DOHH2 (cell line): ENCODE measurements around the gene DDX43.

Experiments
- H3F3A ChIP-seq: fragments of 200-600 bp; sonication (generic), shearing (Covaris generic); 2 replicates; pipeline ENCODE4 v1.6.0; 2016; ENCODE audit warnings: antibody characterized with exemption, mild to moderate bottlenecking; ENCODE audit not compliant: control insufficient read depth, insufficient read depth
- H3K27ac ChIP-seq: fragments of 200-600 bp; sonication (generic); 2 replicates; pipeline ENCODE4 v1.5.1; 2014; ENCODE audit warnings: low read depth, mild to moderate bottlenecking, low read length, moderate library complexity
- H3K27me3 ChIP-seq: fragments of 200-600 bp; sonication (generic); 2 replicates; pipeline ENCODE4 v1.6.1; 2014; ENCODE audit warnings: mild to moderate bottlenecking, low read length, mixed read lengths; ENCODE audit not compliant: control insufficient read depth
- H3K36me3 ChIP-seq: fragments of 200-600 bp; sonication (generic); 2 replicates; pipeline ENCODE4 v1.6.1; 2014; ENCODE audit warnings: mild to moderate bottlenecking, low read length, moderate library complexity, mixed read lengths; ENCODE audit not compliant: control insufficient read depth
- H3K4me1 ChIP-seq: fragments of 200-600 bp; sonication (generic); 2 replicates; pipeline ENCODE4 v1.6.1; 2014; ENCODE audit warnings: mild to moderate bottlenecking, low read length, mixed read lengths; ENCODE audit not compliant: control insufficient read depth
- H3K4me2 ChIP-seq: fragments of 200-600 bp; sonication (generic); 2 replicates; pipeline ENCODE4 v1.6.0; 2014; ENCODE audit warnings: mild to moderate bottlenecking, low read length, moderate library complexity
- H3K4me3 ChIP-seq: fragments of 200-600 bp; sonication (generic); 2 replicates; pipeline ENCODE4 v1.5.1; 2014; ENCODE audit warnings: mild to moderate bottlenecking, low read length, mixed read lengths
- H3K79me2 ChIP-seq: fragments of 200-600 bp; sonication (generic); 2 replicates; pipeline ENCODE4 v1.6.1; 2014; ENCODE audit warnings: mild to moderate bottlenecking, low read length, mixed read lengths; ENCODE audit not compliant: control insufficient read depth
- H3K9me2 ChIP-seq: fragments of 200-600 bp; sonication (generic); replicated peaks from 2 replicates; pipeline ENCODE4 v1.6.1; 2014; ENCODE audit warnings: mild to moderate bottlenecking, low read length, mixed read lengths; ENCODE audit not compliant: control insufficient read depth
- H3K9me3 ChIP-seq: fragments of 200-600 bp; sonication (generic); 2 replicates; pipeline ENCODE4 v1.6.1; 2014; ENCODE audit warnings: antibody characterized with exemption, low read length, mixed read lengths; ENCODE audit not compliant: control insufficient read depth, insufficient read depth
- H4K20me1 ChIP-seq: fragments of 200-600 bp; sonication (generic); 2 replicates; pipeline ENCODE4 v1.6.0; 2014; ENCODE audit warnings: low read depth, mild to moderate bottlenecking, antibody characterized with exemption, low read length, moderate library complexity; ENCODE audit not compliant: control insufficient read depth, insufficient read depth
- CTCF ChIP-seq: fragments of 200-600 bp; sonication (generic); IDR thresholded peaks from one replicate; pipeline ENCODE4 v1.5.1; 2014; ENCODE audit warnings: antibody characterized with exemption, mild to moderate bottlenecking, low read depth, low read length; ENCODE audit not compliant: poor library complexity, severe bottlenecking
- EZH2phosphoT487 ChIP-seq: fragments of 200-600 bp; sonication (generic); IDR thresholded peaks from 2 replicates; pipeline ENCODE4 v1.6.1; 2017; ENCODE audit warnings: borderline replicate concordance, mild to moderate bottlenecking, antibody characterized with exemption, low read length, moderate library complexity, mixed read lengths

DDX43 gene

GRCh38 chr6:73395875-73396274 is 1.2 kb downstream of the DDX43 start:
- Histone ChIP-seq H3K4me3 (no peak overlapping the region), H3F3A (no peaks in the 10 kb centered on the region), H3K9me2 (no peaks in the 10 kb centered on the region), H3K36me3 (no peaks in the 10 kb centered on the region), H4K20me1 (no peaks in the 10 kb centered on the region), H3K4me1 (no peaks in the 10 kb centered on the region), H3K27ac (no peak overlapping the region), H3K27me3 (no peaks in the 10 kb centered on the region), H3K4me2 (0 out of 2 replicates have a peak overlapping the region, but pooled peaks have one; percentile 12), H3K9me3 (no peaks in the 10 kb centered on the region), H3K79me2 (no peaks in the 10 kb centered on the region)
- TF ChIP-seq EZH2phosphoT487 = no peak
- TF ChIP-seq CTCF = no peak

GRCh38 chr6:73400656-73401055 is 6.0 kb downstream of the DDX43 start:
- H3K4me3 ChIP-seq = no peak overlapping the region
- H3K27ac ChIP-seq = no peak overlapping the region
- no peaks in the 10 kb centered on the region for H3K9me3 ChIP-seq
- no peaks in the 10 kb centered on the region for H3K9me2 ChIP-seq
- no peaks in the 10 kb centered on the region for H4K20me1 ChIP-seq
- no peaks in the 10 kb centered on the region for H3K4me1 ChIP-seq
- no peak overlapping the region for H3K4me2 ChIP-seq
- H3K36me3 ChIP-seq = no peaks in the 10 kb centered on the region
- H3F3A ChIP-seq = no peaks in the 10 kb centered on the region
- TF ChIP-seq CTCF (no peak), EZH2phosphoT487 (no peak)
- H3K79me2 ChIP-seq = no peaks in the 10 kb centered on the region
- H3K27me3 ChIP-seq = no peaks in the 10 kb centered on the region

GRCh38 chr6:73409395-73409794 is 14.8 kb downstream of the DDX43 start:
- Histone ChIP-seq H4K20me1 (no peaks in the 10 kb centered on the region), H3K4me3 (no peak overlapping the region), H3K27me3 (no peaks in the 10 kb centered on the region), H3K9me2 (no peaks in the 10 kb centered on the region), H3K79me2 (no peaks in the 10 kb centered on the region), H3K4me1 (no peaks in the 10 kb centered on the region), H3K36me3 (no peaks in the 10 kb centered on the region), H3K27ac (no peak overlapping the region), H3F3A (no peaks in the 10 kb centered on the region), H3K4me2 (no peak overlapping the region), H3K9me3 (no peaks in the 10 kb centered on the region)
- TF ChIP-seq EZH2phosphoT487 (no peak), CTCF (no peak)

- no peaks in the 10 kb centered on the region for H3K79me2 ChIP-seq
- no peaks in the 10 kb centered on the region for H3K9me2 ChIP-seq
- no peaks in the 10 kb centered on the region for H4K20me1 ChIP-seq
- H3K9me3 ChIP-seq = no peaks in the 10 kb centered on the region
- H3K36me3 ChIP-seq = no peaks in the 10 kb centered on the region
- no peaks in the 10 kb centered on the region for H3K4me1 ChIP-seq
- TF ChIP-seq EZH2phosphoT487 = no peak
- TF ChIP-seq CTCF = no peak
- H3K4me2 ChIP-seq = no peak overlapping the region
- H3F3A ChIP-seq = no peaks in the 10 kb centered on the region
- no peak overlapping the region for H3K27ac ChIP-seq
- H3K27me3 ChIP-seq = no peaks in the 10 kb centered on the region
- H3K4me3 ChIP-seq = no peak overlapping the region
Measured at GRCh38 chr6:73413102-73413501, 18.5 kb downstream of the DDX43 start.
